ENCODE data around the gene CFAP99.

CFAP99 gene

GRCh38 chr4:2489081-2489805 is 70.5 kb downstream of the CFAP99 start:
- DNase-seq (ENCODE audit: extremely low spot score), result no peak

GRCh38 chr4:2489841-2490552 is 71.2 kb downstream of the CFAP99 start:
- POLR2A ChIA-PET, result interaction anchor here (1.1 kb wide), 1 partner anchor 22 kb away, joined by 3 read pairs; no protein-coding TSS in a partner anchor
- DNase-seq (ENCODE audit: extremely low spot score), result no peak
- CTCF ChIA-PET, result no interaction called here
- TF ChIP-seq SUZ12 (IDR thresholded peaks at IDR 0.05) (no peak), L3MBTL2 (conservative IDR thresholded peaks at IDR 0.05) (no peak), SP1 (IDR thresholded peaks at IDR 0.05) (no peak), LEF1 (IDR thresholded peaks at IDR 0.05; ENCODE audit: borderline replicate concordance) (no peak), ELF4 (IDR thresholded peaks at IDR 0.05) (no peak), CTBP1 (IDR thresholded peaks at IDR 0.05; ENCODE audit: borderline replicate concordance) (no peak), FOXA1 (IDR thresholded peaks at IDR 0.05) (no peak), NFRKB (IDR thresholded peaks at IDR 0.05) (no peak), FOXK2 (IDR thresholded peaks at IDR 0.05) (no peak)

More at GRCh38 chr4:2489081-2489805, 70.5 kb downstream of the CFAP99 start:
- ChIA-PET POLR2A (no interaction called here), CTCF (no interaction called here)
- TF ChIP-seq ZNF384 (IDR thresholded peaks at IDR 0.05) (no peak), BHLHE40 (IDR thresholded peaks at IDR 0.05; ENCODE audit: borderline replicate concordance) (no peak), LEF1 (IDR thresholded peaks at IDR 0.05; ENCODE audit: borderline replicate concordance) (no peak), CTBP1 (IDR thresholded peaks at IDR 0.05; ENCODE audit: borderline replicate concordance) (no peak), PKNOX1 (IDR thresholded peaks at IDR 0.05) (no peak), TARDBP (IDR thresholded peaks at IDR 0.05) (no peak), ELF4 (IDR thresholded peaks at IDR 0.05) (no peak)

GRCh38 chr4:2492970-2493369 is 74.2 kb downstream of the CFAP99 start:
- TF ChIP-seq ARNT (IDR thresholded peaks at IDR 0.05) (no peak), FOXM1 (IDR thresholded peaks at IDR 0.05; ENCODE audit: borderline replicate concordance) (no peak), CTBP1 (IDR thresholded peaks at IDR 0.05; ENCODE audit: borderline replicate concordance) (no peak), ELF4 (IDR thresholded peaks at IDR 0.05) (no peak), PKNOX1 (IDR thresholded peaks at IDR 0.05) (no peak), L3MBTL2 (conservative IDR thresholded peaks at IDR 0.05) (no peak), HDGF (IDR thresholded peaks at IDR 0.05; ENCODE audit: borderline replicate concordance) (no peak)
- ChIA-PET POLR2A (interaction anchor here (1.3 kb wide), 1 partner anchor 10 kb away, joined by 3 read pairs; no protein-coding TSS in a partner anchor), CTCF (no interaction called here)
- no peak for DNase-seq (ENCODE audit: extremely low spot score)

- CTCF ChIA-PET, result no interaction called here
- DNase-seq (ENCODE audit: extremely low spot score), result no peak
- POLR2A ChIA-PET, result interaction anchor here (1.5 kb wide), 1 partner anchor 26 kb away, joined by 7 read pairs; the partner anchor contains the start of gene RNF4
- TF ChIP-seq FOXK2 (IDR thresholded peaks at IDR 0.05) (no peak), FOXM1 (IDR thresholded peaks at IDR 0.05; ENCODE audit: borderline replicate concordance) (no peak), ARNT (IDR thresholded peaks at IDR 0.05) (no peak), LEF1 (IDR thresholded peaks at IDR 0.05; ENCODE audit: borderline replicate concordance) (no peak), L3MBTL2 (conservative IDR thresholded peaks at IDR 0.05) (no peak), TARDBP (IDR thresholded peaks at IDR 0.05) (no peak), ZNF384 (IDR thresholded peaks at IDR 0.05) (no peak), CTBP1 (IDR thresholded peaks at IDR 0.05; ENCODE audit: borderline replicate concordance) (no peak), SP1 (IDR thresholded peaks at IDR 0.05) (no peak), SUZ12 (IDR thresholded peaks at IDR 0.05) (no peak), ELF4 (IDR thresholded peaks at IDR 0.05) (no peak), HDGF (IDR thresholded peaks at IDR 0.05; ENCODE audit: borderline replicate concordance) (no peak), NFRKB (IDR thresholded peaks at IDR 0.05) (no peak), BHLHE40 (IDR thresholded peaks at IDR 0.05; ENCODE audit: borderline replicate concordance) (no peak), PKNOX1 (IDR thresholded peaks at IDR 0.05) (no peak), FOXA1 (IDR thresholded peaks at IDR 0.05) (no peak)
Observed at GRCh38 chr4:2494992-2495391, 76.2 kb downstream of the CFAP99 start.

- POLR2A ChIA-PET, result interaction anchor here (1.1 kb wide), 1 partner anchor 28 kb away, joined by 3 read pairs; the partner anchor contains the start of gene RNF4
- DNase-seq (ENCODE audit: extremely low spot score), result no peak
- no peak for TF ChIP-seq L3MBTL2 (conservative IDR thresholded peaks at IDR 0.05)
- CTCF ChIA-PET, result interaction anchor here (0.6 kb wide), 2 partner anchors 29 to 108 kb away, joined by 3 read pairs; partner anchors contain the start of gene RNF4
Observed at GRCh38 chr4:2497324-2497723, 78.6 kb downstream of the CFAP99 start.

GRCh38 chr4:2497931-2498330 is 79.2 kb downstream of the CFAP99 start:
- CTCF ChIA-PET, result no interaction called here
- no peak for TF ChIP-seq ZNF384 (IDR thresholded peaks at IDR 0.05)
- TF ChIP-seq PKNOX1 (IDR thresholded peaks at IDR 0.05), result no peak
- no peak for TF ChIP-seq BHLHE40 (IDR thresholded peaks at IDR 0.05; ENCODE audit: borderline replicate concordance)
- no peak for TF ChIP-seq NFRKB (IDR thresholded peaks at IDR 0.05)
- no peak for TF ChIP-seq ARNT (IDR thresholded peaks at IDR 0.05)
- TF ChIP-seq LEF1 (IDR thresholded peaks at IDR 0.05; ENCODE audit: borderline replicate concordance), result no peak
- TF ChIP-seq FOXM1 (IDR thresholded peaks at IDR 0.05; ENCODE audit: borderline replicate concordance), result no peak
- no peak for TF ChIP-seq SP1 (IDR thresholded peaks at IDR 0.05)
- no peak for TF ChIP-seq L3MBTL2 (conservative IDR thresholded peaks at IDR 0.05)
- no peak for TF ChIP-seq HDGF (IDR thresholded peaks at IDR 0.05; ENCODE audit: borderline replicate concordance)
- no peak for TF ChIP-seq TARDBP (IDR thresholded peaks at IDR 0.05)
- no peak for TF ChIP-seq SUZ12 (IDR thresholded peaks at IDR 0.05)
- TF ChIP-seq FOXK2 (IDR thresholded peaks at IDR 0.05), result no peak
- no peak for TF ChIP-seq FOXA1 (IDR thresholded peaks at IDR 0.05)
- no peak for TF ChIP-seq ELF4 (IDR thresholded peaks at IDR 0.05)
- TF ChIP-seq CTBP1 (IDR thresholded peaks at IDR 0.05; ENCODE audit: borderline replicate concordance), result no peak
- no peak for DNase-seq (ENCODE audit: extremely low spot score)
- POLR2A ChIA-PET, result no interaction called here

Measured in HEK293T (cell line).